ENCODE measurements around the gene TLX3.
"Not testable (repeated sequence)": the region's sequence is repeated elsewhere in the genome, so short reads cannot be mapped to it uniquely, and the experiment has no call there.

The TLX3 gene

DNA sequence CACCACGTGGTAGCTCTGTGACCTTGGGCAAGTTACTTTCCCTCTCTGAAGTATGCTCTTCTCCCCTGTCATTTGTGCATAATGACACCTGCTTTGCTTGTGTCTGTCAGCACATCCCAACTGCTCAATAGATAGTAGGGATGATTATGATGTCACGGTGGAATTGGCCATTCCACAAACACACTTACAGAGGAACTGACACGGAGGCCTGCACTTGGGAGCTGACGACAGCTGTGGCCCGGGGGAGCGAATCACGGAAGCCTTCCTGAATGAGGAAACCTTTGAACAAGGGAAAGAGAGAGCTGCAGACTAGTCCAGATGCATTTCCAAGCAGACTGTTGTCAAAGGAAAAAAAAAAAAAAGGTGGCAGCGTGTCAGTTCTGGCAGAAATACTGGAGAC, 21.0 kb downstream of the TLX3 start:
- DNase-seq, result no peak

DNA sequence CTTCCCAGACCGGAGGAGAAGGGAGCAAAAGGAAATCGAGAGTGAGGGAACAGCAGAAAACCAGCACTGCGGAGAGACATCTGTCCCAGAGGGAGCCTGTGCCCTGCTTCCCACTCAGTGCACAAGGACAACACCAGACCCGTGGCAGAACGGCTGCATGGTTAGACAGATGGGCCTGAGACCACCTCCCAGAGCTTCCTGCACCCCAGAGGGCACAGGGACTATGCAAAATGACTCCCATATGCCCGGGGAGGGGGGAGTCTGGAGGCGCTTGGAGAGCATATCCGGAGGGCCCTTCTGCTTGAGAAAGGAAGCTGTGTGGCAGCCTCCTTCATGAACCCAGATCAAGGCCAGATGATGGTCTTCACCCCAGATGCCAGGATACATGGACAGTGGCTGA, 26.6 kb downstream of the TLX3 start:
- DNase-seq, result no peak

DNA sequence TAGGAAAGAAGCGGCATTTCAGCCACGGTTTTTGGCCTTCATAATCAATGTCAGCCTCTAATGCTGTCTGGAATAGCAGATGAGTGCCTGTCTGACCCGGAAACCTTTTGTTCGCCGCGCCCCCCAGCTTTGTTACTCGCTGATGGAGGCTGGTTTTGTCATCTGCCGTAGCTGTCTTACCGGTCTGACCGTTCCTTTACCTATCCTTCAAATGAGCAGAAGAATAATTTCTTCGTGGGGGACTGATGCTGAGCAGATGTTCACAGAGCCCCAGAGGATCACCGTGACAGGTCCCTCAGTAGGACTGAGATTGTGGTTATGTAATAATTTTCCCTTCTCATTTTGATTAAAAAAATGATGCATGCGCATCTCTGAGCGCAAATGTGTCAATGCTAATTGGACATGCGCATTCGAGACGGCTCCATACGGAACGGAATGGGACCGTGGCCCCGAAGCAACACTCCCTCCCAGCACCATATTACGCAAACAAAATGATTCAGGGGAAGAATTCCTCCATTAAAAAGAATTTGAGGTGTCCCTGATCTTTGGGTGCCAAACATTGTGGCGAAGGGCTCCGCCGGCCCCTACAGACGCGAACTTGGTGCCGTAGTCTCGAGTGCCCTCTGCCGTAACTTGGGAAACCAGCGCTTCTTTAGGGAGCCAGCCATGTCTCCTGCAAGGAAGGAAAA, 27.6 kb downstream of the TLX3 start:
- no peak for DNase-seq

DNA sequence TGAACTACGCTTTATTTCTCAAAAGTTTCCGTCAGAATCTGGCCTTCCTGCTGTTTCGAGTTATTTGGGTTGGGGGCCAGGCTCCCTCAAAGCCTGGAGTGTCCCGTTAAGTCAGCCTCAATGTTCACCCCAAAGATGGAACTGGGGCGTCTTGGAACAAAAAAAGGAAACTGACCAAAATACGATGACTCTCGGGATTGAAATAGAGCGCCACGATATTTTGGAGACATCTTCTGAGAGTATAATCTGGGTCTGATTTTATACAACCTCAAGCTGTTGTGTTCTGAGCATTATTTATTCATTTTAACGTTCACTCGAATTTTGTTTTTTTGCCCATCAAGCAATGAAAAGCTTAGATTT, 28.1 kb downstream of the TLX3 start:
- DNase-seq, result no peak

DNA sequence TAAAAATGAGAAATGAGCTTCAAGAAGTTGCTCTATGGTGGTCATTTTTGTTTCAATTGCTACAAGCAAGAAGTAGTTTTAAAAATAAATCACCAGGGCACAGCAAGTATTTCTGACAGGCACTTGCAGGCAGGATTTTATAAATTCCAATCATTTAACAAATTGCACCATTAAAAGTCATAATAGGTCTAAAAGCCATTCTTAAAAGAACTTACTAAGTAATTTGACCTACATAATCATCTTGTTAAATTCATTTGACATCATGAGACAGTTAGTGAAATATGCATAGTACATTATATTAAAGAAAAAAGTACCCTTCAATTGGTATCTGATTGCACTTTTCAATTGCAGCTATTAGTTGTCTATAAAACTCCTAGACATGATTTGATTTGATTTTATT, 31.0 kb downstream of the TLX3 start:
- DNase-seq, result no peak

DNA sequence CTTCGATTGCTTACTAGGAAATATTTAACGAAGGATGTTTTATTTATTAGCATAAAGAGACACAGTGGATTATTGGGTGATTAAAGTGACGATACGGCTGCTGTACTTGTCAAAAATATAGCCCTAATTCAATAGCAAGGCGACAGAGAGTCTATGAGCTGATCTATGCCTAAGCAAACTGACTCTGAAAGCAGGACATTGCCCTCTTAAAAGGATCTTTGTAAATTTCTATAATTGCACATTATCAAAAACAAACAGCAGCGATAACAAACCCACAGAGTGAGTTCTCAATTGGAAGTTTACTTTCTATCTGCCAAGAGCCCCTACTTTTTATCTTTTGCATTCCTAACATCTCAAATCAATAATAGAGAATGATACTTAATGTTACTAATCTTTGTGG, 31.4 kb downstream of the TLX3 start:
- DNase-seq, result no peak

DNA sequence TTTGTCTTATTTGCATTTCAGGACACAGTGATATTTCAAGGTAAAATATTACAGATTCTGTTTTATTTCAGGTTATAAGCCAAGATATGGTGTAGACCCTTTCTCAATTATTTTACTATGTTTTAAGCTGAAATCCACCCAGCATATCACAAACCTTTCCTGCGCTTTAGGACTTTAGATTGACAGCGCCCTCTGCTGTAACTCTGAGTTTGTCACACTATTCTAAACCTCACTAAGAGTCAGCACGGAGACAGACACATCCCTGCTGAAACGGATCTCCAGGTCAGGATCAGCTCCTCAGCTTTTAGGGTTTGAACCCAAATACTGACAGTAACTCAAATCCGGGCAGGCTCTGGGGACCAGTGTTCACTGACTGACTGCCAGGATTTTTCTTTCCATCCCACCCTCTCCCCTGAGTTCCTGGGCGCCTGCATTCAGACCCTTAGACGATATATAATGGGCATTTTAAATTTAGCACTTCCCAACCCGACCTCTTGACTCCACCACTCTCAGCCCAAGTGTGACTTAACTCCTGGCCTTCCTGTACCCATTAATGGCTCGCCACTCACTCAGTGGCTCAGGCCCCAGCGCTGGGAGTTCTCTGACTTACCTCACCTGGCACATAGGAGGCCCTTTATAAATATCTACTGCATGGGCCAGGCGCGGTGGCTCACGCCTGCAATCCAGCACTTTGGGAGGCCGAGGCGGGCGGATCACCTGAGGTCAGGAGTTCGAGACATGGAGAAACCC, 33.5 kb downstream of the TLX3 start:
- no peak for DNase-seq

DNA sequence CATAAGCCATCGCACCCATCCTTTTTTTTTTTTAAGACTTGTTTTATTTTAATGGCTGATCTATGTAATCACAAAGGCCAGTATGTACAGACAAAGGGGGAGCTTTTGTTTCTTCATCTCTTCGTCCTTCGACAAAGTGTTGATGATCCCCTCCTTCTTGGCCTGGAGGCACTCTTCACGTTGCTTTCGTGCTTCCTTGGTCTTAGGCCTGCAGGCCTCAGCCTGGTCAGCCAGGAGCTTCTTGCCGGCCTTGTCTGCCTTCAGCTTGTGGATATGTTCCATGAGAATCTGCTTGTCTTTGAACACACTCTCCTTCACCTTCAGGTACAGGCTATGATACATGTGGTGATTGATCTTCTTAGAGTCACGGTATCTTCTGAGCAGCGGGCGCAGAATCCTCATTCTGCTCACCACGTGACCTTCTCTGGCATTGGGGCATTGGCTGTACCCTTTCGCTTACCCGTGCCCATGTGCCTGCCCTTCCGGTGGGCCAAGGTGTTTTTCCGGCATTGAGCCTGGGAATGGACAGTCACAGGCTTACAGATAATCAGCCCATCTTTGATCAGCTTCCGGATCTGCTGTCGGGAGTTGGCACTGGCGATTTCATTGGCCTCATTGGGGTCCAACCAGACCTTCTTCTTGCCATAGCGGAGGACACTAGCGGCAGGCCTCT, 36.0 kb downstream of the TLX3 start:
- no peak for DNase-seq

DNA sequence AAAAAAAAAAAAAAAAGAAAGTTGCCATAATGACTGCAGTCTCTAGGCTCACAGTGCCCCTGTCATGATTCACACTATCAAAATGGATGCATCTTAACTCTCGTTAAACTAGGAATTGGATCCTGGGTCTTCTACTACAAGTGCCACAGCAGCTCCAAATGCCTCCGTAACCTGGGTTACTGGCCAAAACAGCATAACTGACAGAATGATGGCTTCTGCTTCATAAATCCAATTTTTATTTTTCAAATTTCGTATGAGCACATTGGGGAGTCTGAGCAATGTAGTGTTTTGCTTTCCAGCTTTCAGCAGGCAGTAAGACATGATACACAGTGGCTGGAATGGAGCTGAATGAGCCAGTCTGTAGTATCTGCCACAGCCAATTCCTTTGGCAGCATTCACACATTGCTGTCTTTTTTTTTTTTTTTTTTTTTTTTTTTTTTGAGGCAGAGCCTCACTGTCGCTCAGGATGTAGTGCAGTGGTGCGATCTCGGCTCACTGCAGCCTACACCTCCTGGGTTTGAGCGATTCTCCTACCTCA, 42.6 kb downstream of the TLX3 start:
- no peak for DNase-seq

DNA sequence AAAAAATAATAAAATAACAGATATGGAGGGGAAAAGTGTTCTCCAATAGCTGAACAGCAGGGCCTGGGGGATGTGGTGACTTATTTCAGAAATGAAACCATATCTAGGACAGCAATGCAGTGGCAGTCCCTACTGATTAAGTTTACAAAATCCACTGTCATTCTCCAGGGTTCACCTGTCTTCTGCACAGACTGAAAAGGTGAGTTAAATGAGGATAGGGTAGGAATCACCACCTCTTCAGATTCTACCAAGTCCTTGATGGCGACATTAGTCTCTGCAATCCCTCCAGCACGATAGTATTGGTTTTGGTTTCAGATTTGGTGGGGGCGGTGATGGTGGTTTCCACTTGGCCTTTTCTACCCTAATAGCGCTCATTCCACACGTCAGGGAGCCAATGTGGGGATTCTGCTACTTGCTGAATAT, 46.3 kb downstream of the TLX3 start:
- no peak for DNase-seq

DNA sequence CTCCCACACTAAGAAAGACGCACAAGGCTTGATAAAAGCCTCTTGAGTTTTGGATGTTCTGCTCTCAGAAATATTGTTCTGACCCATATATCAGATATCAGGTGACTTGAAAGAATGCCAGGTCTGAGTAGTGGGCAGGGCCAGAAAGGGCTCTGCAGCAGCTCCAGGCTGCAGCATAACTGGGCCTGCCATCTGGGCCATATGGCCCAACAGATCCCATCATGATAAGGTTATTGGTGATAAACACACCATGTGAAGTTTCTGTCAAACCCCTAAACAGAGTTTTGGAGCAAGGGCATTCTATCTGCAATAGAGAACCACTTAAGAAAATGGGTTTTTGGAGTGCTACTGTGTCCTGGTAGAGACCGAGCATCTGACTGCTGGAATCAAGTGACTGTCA, 48.8 kb downstream of the TLX3 start:
- no peak for DNase-seq

DNA sequence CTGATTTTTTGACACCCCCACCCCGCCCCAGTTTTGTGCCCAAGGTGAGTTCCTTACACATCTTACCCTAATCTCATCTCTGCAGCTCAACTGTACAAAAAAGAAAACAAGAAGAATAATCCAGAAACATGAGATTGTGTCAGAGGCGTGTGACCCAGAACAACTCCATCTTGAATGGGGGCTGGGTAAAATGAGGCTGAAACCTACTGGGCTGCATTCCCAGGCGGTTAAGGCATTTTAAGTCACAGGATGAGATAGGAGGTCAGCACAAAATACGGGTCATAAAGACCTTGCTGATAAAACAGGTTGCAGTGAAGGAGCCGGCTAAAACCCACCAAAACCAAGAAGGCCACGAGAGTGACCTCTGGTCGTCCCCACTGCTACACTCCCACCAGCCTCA, 52.1 kb downstream of the TLX3 start:
- not testable (repeated sequence) for DNase-seq
